Kidney (tissue), 14 donors: ENCODE measurements around the gene ERICH3. TPM values are rescaled to one million over a fixed set of nuclear protein-coding genes. Genes with fewer than 3 reads are reported as not detected.

Experiments
- DNase-seq, 5 donors: peaks; one replicate each; pipeline ENCODE4 v3.0.0-alpha.2; 2013 to 2020
- FAIRE-seq: peaks from 2 replicates; lab custom pipeline; 2012; peaks lifted over from hg19 to GRCh38; lab: Jason Lieb, UNC
- H3K27ac ChIP-seq, 2 donors: one replicate each; pipeline ENCODE4 v1.7.0; 2013; ENCODE audit warnings: low read depth in 2 of 2, low read length in 2 of 2, inconsistent platforms in 1 of 2
- H3K27me3 ChIP-seq: one replicate; pipeline ENCODE4 v1.7.1; 2013; ENCODE audit warnings: low read length, inconsistent platforms; ENCODE audit not compliant: control insufficient read depth, insufficient read depth
- H3K36me3 ChIP-seq, 3 donors: one replicate each; pipeline versions ENCODE4 v1.7.0 to v1.7.1; 2013; ENCODE audit warnings: low read length in 3 of 3, control low read depth in 1 of 3, inconsistent platforms in 1 of 3; ENCODE audit not compliant: insufficient read depth in 3 of 3, control insufficient read depth in 2 of 3
- H3K4me1 ChIP-seq, 3 donors: one replicate each; pipeline versions ENCODE4 v1.7.0 to v1.7.1; 2013; ENCODE audit warnings: low read length in 3 of 3, inconsistent platforms in 1 of 3, low read depth in 1 of 3; ENCODE audit not compliant: control insufficient read depth in 2 of 3, insufficient read depth in 2 of 3
- H3K4me3 ChIP-seq, 3 donors: one replicate each; pipeline versions ENCODE4 v1.7.0 to v1.8.1; 2013; ENCODE audit warnings: low read length in 3 of 3, control low read depth in 1 of 3, inconsistent platforms in 1 of 3
- H3K9ac ChIP-seq, 3 donors: one replicate each; pipeline versions ENCODE4 v1.7.0 to v1.7.1; 2013; ENCODE audit warnings: low read length in 3 of 3, control low read depth in 1 of 3, inconsistent platforms in 1 of 3
- H3K9me3 ChIP-seq, 3 donors: one replicate each; pipeline versions ENCODE4 v1.7.0 to v1.7.1; 2013; ENCODE audit warnings: low read length in 3 of 3, control low read depth in 1 of 3, inconsistent platforms in 1 of 3; ENCODE audit not compliant: control insufficient read depth in 2 of 3, insufficient read depth in 1 of 3
- CTCF ChIP-seq: IDR thresholded peaks from 3 replicates; pipeline ENCODE4 v1.5.1; 2012; ENCODE audit warnings: mild to moderate bottlenecking, moderate library complexity, borderline replicate concordance; ENCODE audit not compliant: insufficient read depth; ENCODE audit errors: extremely low read depth
- intact Hi-C: fragments of 100-400 bp; cut with DNase I; formaldehyde crosslinking; loops from one replicate; pipeline ENCODE4 v1.11.1; 2022
- polyA plus RNA-seq: library from polyadenylated mRNA; stranded (reverse); fragments of 350-450 nt; fragmentation: Illumina TruSeq; extraction: RNeasy Lipid Tissue Mini Kit (QIAGEN cat#74804); gene quantifications from one replicate; pipeline ENCODE4 v1.2.3, GENCODE V29; 2014; ENCODE audit warnings: low read depth, low replicate concordance; ENCODE audit not compliant: insufficient read depth
- total RNA-seq: library from RNA; stranded (reverse); fragmentation: NEBNext Ultra II Directional; extraction: Animal tissue kit (Norgen Biotek cat#: 25700); gene quantifications from one replicate; pipeline ENCODE4 v1.2.1, GENCODE V29; 2021
- donor health status: control.
- donor health status: control.
- donor health status: control.
- donor health status: control.
- donor health status: control.
- donor health status: DM: yes; HTN: yes; CAD: no.
- donor health status: Normal renal cell carcinoma (clear cell type).

The ERICH3 gene
- total and polyA plus RNA-seq, 2 donors from 2014 or later: 0.50 TPM; not detected in 1

DNA sequence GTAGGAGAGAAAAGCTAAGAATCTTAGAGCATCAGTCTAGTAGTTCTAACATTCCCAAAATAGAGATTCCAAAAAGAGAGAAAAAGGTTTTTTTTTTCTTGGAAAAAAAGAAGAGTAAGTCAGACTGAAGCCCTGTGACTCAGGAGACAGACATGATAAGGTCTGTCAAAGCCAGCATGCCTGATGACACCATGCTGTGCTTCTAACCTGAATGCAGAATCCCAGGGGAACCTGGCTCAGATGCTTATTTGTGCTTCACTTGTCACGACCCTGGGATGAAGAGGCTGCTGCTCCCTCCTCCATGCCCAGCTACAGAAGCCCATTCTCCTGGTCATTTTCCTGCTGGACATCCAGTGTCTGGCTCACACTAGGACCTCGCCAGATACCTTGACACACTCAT lies 44.3 kb downstream of the ERICH3 start:
- no peak for TF ChIP-seq CTCF
- Histone ChIP-seq H3K9ac (no peak overlapping the region), H3K4me3 (no peak overlapping the region), H3K27me3 (no peaks in the 10 kb centered on the region), H3K4me1 (no peaks in the 10 kb centered on the region), H3K36me3 (no peaks in the 10 kb centered on the region), H3K9me3 (no peaks in the 10 kb centered on the region), H3K27ac (no peak overlapping the region)
- no peak for FAIRE-seq
- DNase-seq: no peak
- intact Hi-C loops: no loop called here

DNA sequence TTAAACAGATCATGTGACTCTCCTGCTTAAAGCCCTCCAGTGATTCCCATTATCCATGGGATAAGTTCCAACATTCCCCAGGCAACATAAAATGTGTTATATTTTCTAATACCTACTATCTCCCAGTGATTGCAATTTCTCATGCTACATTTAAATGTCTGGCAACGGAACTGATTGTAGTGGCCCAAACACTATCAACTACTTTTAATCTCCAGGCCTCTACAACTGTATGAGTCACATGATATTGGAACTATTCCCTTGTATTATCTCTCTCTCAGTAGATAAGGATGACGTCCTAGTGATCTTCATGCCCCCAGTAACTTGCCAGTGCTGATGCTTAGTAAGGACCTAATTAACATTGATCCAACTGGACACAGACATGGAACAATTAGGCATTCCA lies 49.9 kb downstream of the ERICH3 start:
- Histone ChIP-seq H3K36me3 (no peaks in the 10 kb centered on the region), H3K27ac (no peak overlapping the region), H3K9me3 (no peaks in the 10 kb centered on the region), H3K27me3 (no peaks in the 10 kb centered on the region), H3K4me1 (no peaks in the 10 kb centered on the region), H3K4me3 (no peak overlapping the region), H3K9ac (no peak overlapping the region)
- DNase-seq (no peak), FAIRE-seq (no peak)
- intact Hi-C loops: no loop called here
- no peak for TF ChIP-seq CTCF

DNA sequence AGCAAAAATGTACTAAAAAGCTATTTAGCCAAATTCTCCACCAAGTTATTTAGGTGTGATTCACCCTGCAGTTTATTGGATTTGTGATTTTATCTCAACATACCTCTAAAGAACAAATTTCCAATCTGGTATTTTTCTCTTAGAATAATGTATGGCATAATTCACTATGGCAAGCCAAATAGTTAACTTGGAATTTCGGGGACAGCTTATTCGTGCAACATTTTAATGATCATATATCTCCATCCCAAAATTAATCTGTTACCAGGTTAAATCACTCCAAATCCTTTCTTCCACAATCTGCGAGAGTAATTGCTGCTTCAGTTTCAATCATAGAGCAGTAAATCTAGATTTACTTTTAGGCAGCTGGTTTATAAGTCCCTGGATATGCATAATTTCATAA lies 53.4 kb downstream of the ERICH3 start:
- no peak overlapping the region for H3K27ac ChIP-seq
- no peak overlapping the region for H3K4me3 ChIP-seq
- no peaks in the 10 kb centered on the region for H3K36me3 ChIP-seq
- H3K9me3 ChIP-seq: no peaks in the 10 kb centered on the region
- FAIRE-seq: no peak
- no peak for TF ChIP-seq CTCF
- H3K4me1 ChIP-seq: no peaks in the 10 kb centered on the region
- no peak for DNase-seq
- no peak overlapping the region for H3K9ac ChIP-seq
- no peaks in the 10 kb centered on the region for H3K27me3 ChIP-seq
- intact Hi-C loops: no loop called here

DNA sequence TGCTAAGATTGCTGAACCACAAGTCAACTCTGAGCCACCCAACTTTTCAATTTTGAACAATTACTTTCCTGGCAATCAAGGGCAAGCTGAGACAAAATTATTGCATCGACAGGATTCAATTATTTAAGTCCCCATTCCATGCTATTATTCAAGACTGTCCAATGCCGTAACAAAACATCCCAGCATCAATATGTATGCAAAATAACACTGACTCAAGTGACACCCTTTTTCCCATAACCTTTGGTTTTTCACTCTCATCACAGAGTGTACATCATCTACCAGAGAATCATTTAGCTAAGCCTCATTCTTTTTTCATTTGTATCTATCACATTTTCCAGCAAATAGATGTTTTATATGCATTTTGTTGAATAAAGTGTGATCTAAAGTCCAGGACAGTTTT lies 54.6 kb downstream of the ERICH3 start:
- intact Hi-C loops: no loop called here
- no peak for TF ChIP-seq CTCF
- Histone ChIP-seq H3K9ac (no peak overlapping the region), H3K27me3 (no peaks in the 10 kb centered on the region), H3K27ac (no peak overlapping the region), H3K4me3 (no peak overlapping the region), H3K4me1 (no peaks in the 10 kb centered on the region), H3K9me3 (no peaks in the 10 kb centered on the region), H3K36me3 (no peaks in the 10 kb centered on the region)
- no peak for DNase-seq
- FAIRE-seq: no peak
